IPS DF 19.7 (cell line): ENCODE results near the gene PLA2G4F.

Experiments
- DNase-seq: peaks from one replicate; pipeline ENCODE4 v3.0.0-alpha.2; 2013; ENCODE audit warnings: low read depth, low spot score

PLA2G4F gene

DNA sequence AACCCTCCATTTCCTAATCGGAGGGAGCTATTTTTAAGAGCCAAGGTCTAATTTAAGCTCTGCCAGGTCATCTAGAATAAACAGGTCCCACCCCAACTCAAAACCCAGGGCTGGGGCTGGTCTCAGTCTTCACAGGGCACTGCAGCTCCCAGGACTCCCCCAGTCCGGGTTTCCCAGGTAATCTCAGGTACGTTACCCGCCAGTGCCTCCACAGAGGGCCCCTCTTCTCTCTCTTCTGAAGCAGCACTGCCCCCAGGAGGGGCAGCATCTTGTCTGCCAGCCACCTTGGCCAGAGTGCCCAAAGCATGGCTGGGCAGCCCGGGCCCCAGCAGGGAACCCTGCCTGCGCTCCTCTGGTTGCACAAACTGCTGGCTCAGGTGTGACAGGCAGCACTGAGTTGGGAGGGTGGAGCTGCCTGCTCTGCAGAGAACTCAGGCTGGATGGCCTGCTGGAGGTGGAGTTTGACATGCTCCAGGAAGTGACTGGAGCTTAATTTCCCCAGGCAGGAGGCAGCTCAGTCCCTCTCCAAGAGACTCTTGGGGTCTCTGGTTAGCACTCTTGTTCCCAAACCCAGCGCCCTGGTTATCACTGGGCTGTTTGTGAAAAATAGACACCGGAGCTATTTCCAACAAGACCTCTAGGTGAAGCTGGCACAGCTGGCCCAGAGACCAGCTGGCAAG is at the start of gene PLA2G4F:
PLA2G4F (minus strand) TSS at position 394 of the 680 bp plus-strand sequence; CDS start at position 307, 87 bp downstream.
- DNase-seq, result no peak

DNA sequence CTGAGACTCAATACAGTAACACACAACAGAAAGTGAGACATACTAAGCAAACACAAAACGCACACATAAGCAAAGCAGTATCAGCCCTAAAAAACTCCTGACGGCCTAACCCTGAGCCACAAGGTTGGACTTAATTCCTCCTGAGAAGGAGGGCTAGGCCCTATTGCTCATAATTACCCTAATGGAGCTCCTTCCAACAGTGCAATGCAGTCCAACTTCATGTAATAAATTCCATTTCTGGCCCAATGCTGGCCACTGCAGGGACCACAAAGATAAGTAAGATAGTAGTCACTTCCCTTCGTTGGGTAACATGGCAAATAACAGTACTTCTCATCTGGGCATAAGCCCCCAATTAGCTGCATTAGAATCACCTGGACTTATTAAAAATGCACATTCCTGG is 47.5 kb upstream of the PLA2G4F start:
- no peak for DNase-seq

- DNase-seq, result no peak
Observed at GRCh38 chr15:42202653-42203052, 46.2 kb upstream of the PLA2G4F start.

DNA sequence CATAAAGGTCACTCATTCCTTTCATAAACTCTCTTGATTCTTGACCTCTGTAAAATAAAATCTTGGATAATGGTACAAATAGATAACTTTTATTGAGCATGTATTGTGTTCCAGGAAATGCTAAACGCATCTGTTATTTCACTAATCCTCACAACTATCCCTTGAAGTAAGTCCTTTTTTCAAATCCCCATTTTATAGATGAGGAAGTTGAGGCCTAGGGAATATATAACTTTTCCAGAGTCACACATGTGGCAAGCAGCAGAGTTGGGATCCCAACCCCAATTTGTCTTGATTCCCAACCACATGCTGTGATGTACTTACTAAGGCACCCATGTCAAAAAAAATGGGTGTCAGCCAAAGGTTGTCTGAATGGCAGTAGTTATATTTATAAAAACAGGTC is 45.4 kb upstream of the PLA2G4F start:
- no peak for DNase-seq

GRCh38 chr15:42199126-42199525 is 42.7 kb upstream of the PLA2G4F start:
- DNase-seq, result no peak

- no peak for DNase-seq
Observed at GRCh38 chr15:42198516-42198915, 42.1 kb upstream of the PLA2G4F start.

DNA sequence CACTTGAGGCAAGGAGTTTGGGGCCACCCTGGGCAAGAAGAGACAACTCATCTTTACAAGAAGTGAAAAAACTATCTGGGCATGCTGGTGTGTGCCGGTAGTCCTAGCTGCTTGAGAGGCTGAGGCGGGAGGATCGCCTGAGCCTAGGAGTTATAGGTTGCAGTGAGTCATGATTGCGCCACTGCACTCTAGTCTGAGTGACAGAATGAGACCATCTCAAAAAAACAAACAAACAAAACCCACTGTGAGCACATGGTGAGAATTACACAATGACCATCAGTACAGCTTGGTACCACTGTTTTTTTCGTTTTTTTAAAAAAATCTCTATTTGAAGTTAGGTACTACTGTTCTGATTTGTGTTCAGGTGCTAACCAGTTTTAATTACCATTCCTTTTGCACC is 38.1 kb upstream of the PLA2G4F start:
- DNase-seq, result no peak

- no peak for DNase-seq
Observed at GRCh38 chr15:42193383-42193782, 36.9 kb upstream of the PLA2G4F start.

- no peak for DNase-seq
Observed at GRCh38 chr15:42191610-42192346, 35.3 kb upstream of the PLA2G4F start.

DNA sequence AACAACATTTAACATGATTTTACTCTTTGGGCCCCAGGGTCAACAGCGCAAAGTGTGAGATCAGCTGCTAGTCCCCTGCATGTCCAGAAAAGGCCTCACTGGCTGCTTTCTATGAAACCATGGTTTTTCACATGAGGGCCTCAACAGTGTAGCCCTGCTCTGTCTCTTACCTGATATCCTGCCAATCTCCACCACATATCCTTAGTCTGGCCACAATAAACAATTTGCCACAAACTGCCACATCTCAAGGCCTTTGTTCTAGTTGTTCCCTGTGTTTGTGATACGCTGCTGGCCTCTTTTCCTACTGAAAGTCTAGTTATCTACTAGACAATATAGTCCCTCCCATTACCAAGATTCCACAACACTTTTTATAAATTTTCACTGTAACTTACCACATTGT is 33.9 kb upstream of the PLA2G4F start:
- no peak for DNase-seq

- no peak for DNase-seq
Observed at GRCh38 chr15:42185801-42186200, 29.4 kb upstream of the PLA2G4F start.

DNA sequence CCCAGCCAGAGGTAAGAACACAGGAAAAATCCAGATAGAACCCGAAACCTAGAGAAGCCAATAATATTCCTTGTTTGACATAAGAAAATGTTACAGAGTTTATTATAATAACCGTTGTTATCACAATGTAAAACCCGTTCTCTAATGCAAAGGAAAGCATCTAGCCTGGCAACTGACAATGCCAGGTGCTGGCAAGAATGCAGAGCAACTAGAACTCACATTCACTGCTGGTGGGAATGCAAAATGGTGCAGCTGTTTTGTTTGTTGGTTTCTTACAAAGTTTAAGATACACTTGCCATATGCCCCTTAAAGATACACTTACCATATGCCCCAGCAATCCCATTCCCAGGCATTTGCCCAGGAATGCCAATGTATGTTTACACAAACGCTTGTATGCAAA is 28.3 kb upstream of the PLA2G4F start:
- no peak for DNase-seq

- no peak for DNase-seq
Observed at GRCh38 chr15:42184296-42184695, 27.9 kb upstream of the PLA2G4F start.

DNA sequence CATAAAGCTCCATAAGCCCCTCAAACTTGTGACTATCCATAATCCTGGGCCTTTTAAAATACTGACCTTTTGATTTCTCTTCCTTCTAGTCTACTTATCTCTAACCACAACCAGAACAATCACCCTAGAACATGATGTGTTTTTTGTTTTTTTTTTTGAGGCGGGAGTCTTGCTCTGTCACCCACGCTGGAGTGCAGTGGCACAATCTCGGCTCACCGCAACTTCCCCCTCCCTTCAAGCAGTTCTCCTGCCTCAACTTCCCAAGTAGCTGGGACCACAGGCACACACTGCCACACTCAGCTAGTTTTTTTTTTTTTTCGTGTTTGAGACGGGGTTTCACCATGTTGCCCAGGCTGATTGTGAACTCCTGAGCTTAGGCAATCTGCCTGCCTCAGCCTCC is 26.5 kb upstream of the PLA2G4F start:
- DNase-seq, result no peak

GRCh38 chr15:42182328-42182886 is 26.0 kb upstream of the PLA2G4F start:
- DNase-seq, result no peak

DNA sequence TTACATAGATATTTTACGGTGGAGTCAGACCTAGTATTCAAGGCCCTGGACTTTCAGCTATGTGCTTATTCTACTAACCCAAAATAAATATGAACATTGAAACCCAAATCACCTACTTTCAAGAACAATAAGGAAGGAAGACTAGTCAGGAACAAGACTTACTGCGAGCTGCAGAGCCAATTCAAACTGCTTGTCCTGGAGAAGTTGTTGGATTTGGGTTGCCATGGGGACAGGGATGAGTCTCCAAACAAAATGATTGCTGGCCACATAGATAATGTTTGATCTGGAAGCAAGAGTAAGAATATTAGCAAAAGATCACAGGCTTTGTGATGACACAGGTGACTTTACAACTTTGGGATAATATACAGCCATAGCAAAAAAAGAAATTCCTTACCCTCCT is 21.6 kb upstream of the PLA2G4F start:
- no peak for DNase-seq

DNA sequence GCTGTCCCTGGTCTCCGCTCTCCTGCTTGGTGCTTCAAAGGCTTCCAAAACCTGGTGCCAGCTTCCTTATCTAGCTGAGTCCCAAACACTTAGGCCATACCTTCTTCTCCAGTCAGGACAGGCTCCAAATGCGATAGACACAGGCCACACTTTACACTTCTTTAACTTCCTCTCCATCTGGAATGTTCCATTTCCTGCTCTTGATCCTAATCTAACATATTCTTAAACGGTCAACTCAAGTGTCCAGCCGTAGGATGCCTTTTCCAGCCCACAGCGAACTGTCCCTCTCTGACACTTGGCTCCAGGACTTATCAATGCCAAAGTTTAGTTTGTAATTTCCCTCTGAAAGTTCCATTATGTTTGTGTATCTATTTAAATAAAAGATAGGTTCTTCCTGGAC is 19.2 kb upstream of the PLA2G4F start:
- no peak for DNase-seq

- no peak for DNase-seq
Observed at GRCh38 chr15:42172475-42172874, 16.0 kb upstream of the PLA2G4F start.

DNA sequence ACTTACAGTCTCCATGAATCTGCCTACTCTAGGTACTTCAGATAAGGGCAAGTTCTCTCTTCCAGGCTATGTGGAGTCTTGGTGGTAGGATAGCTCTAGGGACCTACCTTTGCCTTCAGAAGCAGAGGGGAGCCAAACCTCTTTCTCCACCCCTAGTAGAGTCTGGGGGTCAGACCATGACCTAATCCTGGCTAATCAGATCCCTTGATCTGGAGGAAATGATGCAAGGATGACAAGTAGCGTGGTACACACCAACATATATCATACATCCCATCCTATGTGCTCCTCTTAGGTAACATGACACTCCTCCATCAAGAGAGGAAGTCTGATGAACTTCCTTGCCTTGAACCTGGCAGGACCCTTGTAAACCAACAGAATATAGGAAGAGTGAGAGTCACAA is 15.4 kb upstream of the PLA2G4F start:
- DNase-seq, result no peak

DNA sequence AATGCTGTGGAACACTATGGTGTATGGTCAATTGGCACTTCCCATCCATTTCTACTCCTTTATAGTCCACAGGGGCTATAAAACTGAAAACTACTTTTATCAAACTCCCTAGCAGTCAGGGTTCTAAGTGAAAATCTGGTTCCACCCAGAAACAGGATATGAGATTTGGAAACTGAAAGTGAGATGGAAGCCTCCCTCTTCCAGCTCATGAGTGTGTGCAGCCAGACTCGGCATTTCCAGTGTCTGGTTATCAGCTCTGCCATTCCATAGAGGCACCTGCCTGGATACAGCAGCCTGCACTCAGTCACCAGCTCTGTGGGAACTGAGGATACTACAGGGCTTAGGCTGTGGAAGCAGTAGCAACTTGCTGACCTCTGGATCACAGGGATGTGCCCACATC is 14.7 kb upstream of the PLA2G4F start:
- DNase-seq, result no peak

- no peak for DNase-seq
Observed at GRCh38 chr15:42166225-42166940, 9.9 kb upstream of the PLA2G4F start.

DNA sequence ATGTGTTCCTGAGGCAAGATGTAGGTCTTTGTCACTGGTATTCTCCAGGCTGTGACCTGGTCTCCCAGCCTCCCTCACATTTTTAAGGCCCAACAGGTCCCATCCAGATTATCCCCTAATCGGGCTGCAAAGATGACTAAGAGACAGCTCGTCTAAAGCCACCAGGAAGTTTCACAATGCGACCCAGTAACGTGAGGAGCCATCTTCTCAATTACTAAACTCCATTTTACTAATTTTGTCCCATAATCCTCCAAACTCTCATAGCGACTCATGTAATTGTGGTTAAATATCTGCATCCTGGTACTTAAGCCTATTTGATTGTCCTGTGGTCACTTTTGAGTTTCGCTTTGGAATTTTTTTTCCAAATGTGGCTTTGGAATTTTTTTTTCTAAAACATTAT is 8.7 kb upstream of the PLA2G4F start:
- DNase-seq, result no peak
